Pancreas (tissue), 10 donors: Measurements from ENCODE around the gene IQCK. TPM values are rescaled to one million over a fixed set of nuclear protein-coding genes. Genes with fewer than 3 reads are reported as not detected.
A peak's percentile ranks its signal among the peaks of the same experiment; 100 is the strongest.

Source experiments
- ATAC-seq, 4 donors: fragments of 200-7000 bp; cut with Tn5 transposase; one replicate each; pipeline versions ENCODE4 v1.8.0 to v1.9.1; 2020; ENCODE audit warnings: mild to moderate bottlenecking in 4 of 4, moderate library complexity in 4 of 4
- DNase-seq, 6 donors: peaks; one replicate each; pipeline ENCODE4 v3.0.0-alpha.2; 2020
- FAIRE-seq: peaks from 2 replicates; lab custom pipeline; 2012; peaks lifted over from hg19 to GRCh38; lab: Jason Lieb, UNC
- H3K27ac ChIP-seq, 4 donors: fragments of 200-600 bp; sonication (generic); 1 replicate in 3 of 4; 2 replicates in 1 of 4; pipeline versions ENCODE4 v1.5.0 to v1.8.0; 2020
- H3K27me3 ChIP-seq, 4 donors: fragments of 200-600 bp; one replicate each; pipeline ENCODE4 v1.8.0; 2021
- H3K36me3 ChIP-seq, 3 donors: fragments of 200-600 bp; sonication (generic) in 1 of 3; one replicate each; pipeline versions ENCODE4 v1.5.0 to v1.8.0; 2020 to 2021
- H3K4me1 ChIP-seq, 3 donors: fragments of 200-600 bp; one replicate each; pipeline ENCODE4 v1.8.0; 2021
- H3K4me3 ChIP-seq, 4 donors: fragments of 200-600 bp; sonication (generic) in 2 of 4; one replicate each; pipeline versions ENCODE4 v1.5.0 to v1.8.0; 2020 to 2021
- H3K9me3 ChIP-seq, 4 donors: fragments of 200-600 bp; one replicate each; pipeline ENCODE4 v1.8.0; 2021
- CTCF ChIP-seq, 4 donors: fragments of 200-600 bp; sonication (generic) in 3 of 4; IDR thresholded peaks; one replicate each; pipeline versions ENCODE4 v1.5.0 to v1.8.0; 2021; ENCODE audit warnings: antibody characterized with exemption in 4 of 4
- WGBS, 2 donors: extraction: QIAGEN DNeasy Blood & Tissue Kit; methylation state at CpG; one replicate each; pipeline ENCODE4 v1.1.7; 2013; 5-methylcytosine and 5-hydroxymethylcytosine counted together
- intact Hi-C, 3 donors: fragments of 100-400 bp; cut with DNase I; formaldehyde crosslinking; loops; one replicate each; pipeline versions ENCODE4 v1.11.1 to v1.14.2; 2022
- polyA plus RNA-seq, 2 donors: library from polyadenylated mRNA; stranded (reverse); fragments of 200-250 nt; gene quantifications; one replicate each; pipeline ENCODE4 v1.2.3, GENCODE V29; 2013
- total RNA-seq, 6 donors: library from RNA; stranded (reverse); fragmentation: NEBNext Ultra II Directional in 4 of 6; extraction: Animal tissue kit (Norgen Biotek cat#: 25700) in 4 of 6; gene quantifications; one replicate each; pipeline versions ENCODE4 v1.2.1 to v1.2.4, GENCODE V29; 2021 to 2023
- donor health status: healthy with polysubstance abuse.
- donor health status: DM: no; HTN: no; CAD: no; lungs with moderate emphysema.
- donor health status: DM: no; HTN: no; CAD: no.
- donor health status: control.
- donor health status: control.
- donor health status: Bipolar disorder and iron deficiency.
- donor health status: DM: yes; HTN: yes; CAD: no.
- donor health status: DM: no; HTN: no; CAD: no.
- donor health status: DM: no; HTN: no; CAD: no.
- donor health status: DM: yes; HTN: yes; CAD: no.

IQCK gene
- total and polyA plus RNA-seq, 8 donors: 6.7 to 15.5 (median 10.9) TPM

GRCh38 chr16:19892902-19893301 is 174.8 kb downstream of the IQCK start:
- Histone ChIP-seq H3K4me3 (no peak overlapping the region), H3K4me1 (no peaks in the 10 kb centered on the region), H3K9me3 (no peaks in the 10 kb centered on the region), H3K36me3 (no peaks in the 10 kb centered on the region), H3K27me3 (no peaks in the 10 kb centered on the region), H3K27ac (no peak overlapping the region)
- no peak for TF ChIP-seq CTCF (IDR thresholded peaks at IDR 0.05)
- DNase-seq (no peak), ATAC-seq (no peak), FAIRE-seq (no peak)
- WGBS, 2 donors: 88 to 93% methylated on average over 12 of the region's 12 CpGs
- intact Hi-C loops: no loop called here

- H3K9me3 ChIP-seq: no peaks in the 10 kb centered on the region
- DNase-seq (no peak), ATAC-seq (no peak), FAIRE-seq (no peak)
- no peaks in the 10 kb centered on the region for H3K27me3 ChIP-seq
- no peaks in the 10 kb centered on the region for H3K36me3 ChIP-seq
- 71 to 86% methylated on average over 7 of the region's 7 CpGs for WGBS, 2 donors
- TF ChIP-seq CTCF (IDR thresholded peaks at IDR 0.05): no peak
- intact Hi-C loops: no loop called here
- no peak overlapping the region for H3K27ac ChIP-seq
- H3K4me3 ChIP-seq: no peak overlapping the region
- no peaks in the 10 kb centered on the region for H3K4me1 ChIP-seq
These were observed 176.5 kb downstream of the IQCK start for GRCh38 chr16:19894586-19894985.

GRCh38 chr16:19896951-19897350 is 178.9 kb downstream of the IQCK start:
- TF ChIP-seq CTCF (IDR thresholded peaks at IDR 0.05): no peak
- Histone ChIP-seq H3K9me3 (no peaks in the 10 kb centered on the region), H3K36me3 (no peaks in the 10 kb centered on the region), H3K4me3 (no peak overlapping the region), H3K27ac (no peak overlapping the region), H3K27me3 (no peaks in the 10 kb centered on the region), H3K4me1 (no peaks in the 10 kb centered on the region)
- intact Hi-C loops: loop anchor here in 1 of 3 donors (5.0 kb wide), 1 partner anchor 310 kb away; no protein-coding TSS in a partner anchor
- 81 to 82% methylated on average over 5 of the region's 5 CpGs for WGBS, 2 donors
- DNase-seq (no peak), FAIRE-seq (no peak), ATAC-seq (no peak)

GRCh38 chr16:19898166-19898565 is 180.1 kb downstream of the IQCK start:
- TF ChIP-seq CTCF (IDR thresholded peaks at IDR 0.05): no peak
- no peak overlapping the region for H3K27ac ChIP-seq
- 71 to 81% methylated on average over 4 to 5 of the region's 5 CpGs for WGBS, 2 donors
- H3K4me3 ChIP-seq: no peak overlapping the region
- no peak for ATAC-seq
- no peaks in the 10 kb centered on the region for H3K9me3 ChIP-seq
- no peaks in the 10 kb centered on the region for H3K27me3 ChIP-seq
- H3K36me3 ChIP-seq: no peaks in the 10 kb centered on the region
- intact Hi-C loops: loop anchor here in 1 of 3 donors (5.0 kb wide), 1 partner anchor 311 kb away; no protein-coding TSS in a partner anchor
- FAIRE-seq: no peak
- no peak for DNase-seq
- H3K4me1 ChIP-seq: no peaks in the 10 kb centered on the region

DNA sequence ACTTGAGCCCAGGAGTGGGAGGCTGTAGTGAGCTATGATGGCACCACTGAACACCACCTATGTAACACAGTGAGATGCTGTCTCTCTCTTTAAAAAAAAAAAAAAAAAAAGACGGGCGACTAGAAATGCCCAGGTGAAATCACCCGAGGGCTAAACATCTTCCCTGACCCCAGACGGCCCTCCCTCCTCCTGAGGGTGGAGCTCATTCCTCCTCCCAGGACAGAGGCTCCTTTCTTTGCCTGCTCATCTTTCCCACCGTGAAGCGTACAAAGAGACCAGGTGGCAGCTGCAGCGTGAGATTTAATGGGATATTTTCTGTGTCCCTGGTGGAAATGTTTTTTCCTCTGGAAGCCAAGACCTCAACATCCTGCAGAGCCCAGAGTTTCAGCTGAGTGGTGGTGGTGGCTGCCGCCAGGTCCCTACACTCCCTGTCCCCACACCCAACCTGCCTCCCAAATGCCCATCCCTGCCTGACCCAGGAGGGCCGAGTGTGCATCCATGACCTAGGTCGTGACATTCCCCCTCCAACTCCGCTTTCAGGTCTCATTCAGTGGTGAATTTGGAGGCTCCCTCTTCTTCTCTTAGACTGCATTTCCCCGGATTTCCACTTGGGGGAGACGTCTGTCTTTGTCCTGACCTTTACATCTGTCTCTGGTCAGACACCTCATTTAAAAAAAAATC is 181.0 kb downstream of the IQCK start:
- 10 to 11% methylated on average over 13 of the region's 13 CpGs for WGBS, 2 donors
- H3K4me1 ChIP-seq: no peaks in the 10 kb centered on the region
- DNase-seq: peak in 3 of 6 donors; percentile 26 to 61 (median 32)
- FAIRE-seq: no peak
- no peak overlapping the region for H3K4me3 ChIP-seq
- ATAC-seq: peak; percentile 64 to 87 (median 80)
- no peaks in the 10 kb centered on the region for H3K9me3 ChIP-seq
- TF ChIP-seq CTCF (IDR thresholded peaks at IDR 0.05): peak; percentile 45 to 69 (median 58)
- no peaks in the 10 kb centered on the region for H3K36me3 ChIP-seq
- H3K27ac ChIP-seq: no peak overlapping the region
- intact Hi-C loops: loop anchor here in 1 of 3 donors (5.0 kb wide), 1 partner anchor 312 kb away; no protein-coding TSS in a partner anchor
- H3K27me3 ChIP-seq: no peaks in the 10 kb centered on the region
